GM23248 (cell line): ENCODE measurements around the gene GIPC2.

Experiments used
- EZH2 ChIP-seq: fragments of 200-600 bp; sonication (generic); IDR thresholded peaks from 2 replicates; pipeline ENCODE4 v1.6.1; 2018; ENCODE audit warnings: antibody characterized with exemption, mild to moderate bottlenecking; ENCODE audit not compliant: insufficient read depth, poor library complexity, severe bottlenecking
- EZH2phosphoT487 ChIP-seq: fragments of 200-600 bp; sonication (generic); IDR thresholded peaks from 2 replicates; pipeline ENCODE4 v1.6.1; 2018; ENCODE audit warnings: antibody characterized with exemption, moderate library complexity, mild to moderate bottlenecking, low read depth; ENCODE audit not compliant: insufficient read depth

- TF ChIP-seq EZH2phosphoT487 (no peak), EZH2 (no peak)
Observed at GRCh38 chr1:78165816-78166215, 120.0 kb downstream of the GIPC2 start.
